Stimulated activated CD8-positive, alpha-beta memory T cell treated with anti-CD3 and anti-CD28 coated beads, Interleukin-2, amount 100 ng/mL, for 48 hours (primary cell): ENCODE measurements around the gene SRBD1.

Experiments used
- DNase-seq, 2 donors: peaks; one replicate each; pipeline ENCODE4 v3.0.0-alpha.2; 2020; ENCODE audit warnings: low read depth in 2 of 2

SRBD1 gene

DNA sequence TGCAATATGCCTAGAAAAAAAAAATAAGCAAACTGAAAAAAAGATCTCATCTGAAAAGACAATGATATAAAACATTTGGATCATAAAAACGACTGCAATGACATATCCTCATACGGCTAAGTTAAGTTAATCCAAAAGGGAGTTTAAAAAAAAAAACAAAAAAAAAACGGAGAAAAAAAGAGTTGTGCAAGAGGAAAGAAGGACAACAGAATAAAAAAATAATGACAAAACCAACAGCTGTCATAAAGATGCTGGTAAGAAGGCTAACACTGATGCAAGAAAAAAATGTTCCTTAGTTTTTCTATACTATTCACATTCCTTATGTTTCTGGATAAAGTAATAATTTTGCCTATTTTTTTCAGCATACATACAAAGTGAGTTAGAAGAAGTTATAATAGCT, 192.5 kb downstream of the SRBD1 start:
- no peak for DNase-seq

DNA sequence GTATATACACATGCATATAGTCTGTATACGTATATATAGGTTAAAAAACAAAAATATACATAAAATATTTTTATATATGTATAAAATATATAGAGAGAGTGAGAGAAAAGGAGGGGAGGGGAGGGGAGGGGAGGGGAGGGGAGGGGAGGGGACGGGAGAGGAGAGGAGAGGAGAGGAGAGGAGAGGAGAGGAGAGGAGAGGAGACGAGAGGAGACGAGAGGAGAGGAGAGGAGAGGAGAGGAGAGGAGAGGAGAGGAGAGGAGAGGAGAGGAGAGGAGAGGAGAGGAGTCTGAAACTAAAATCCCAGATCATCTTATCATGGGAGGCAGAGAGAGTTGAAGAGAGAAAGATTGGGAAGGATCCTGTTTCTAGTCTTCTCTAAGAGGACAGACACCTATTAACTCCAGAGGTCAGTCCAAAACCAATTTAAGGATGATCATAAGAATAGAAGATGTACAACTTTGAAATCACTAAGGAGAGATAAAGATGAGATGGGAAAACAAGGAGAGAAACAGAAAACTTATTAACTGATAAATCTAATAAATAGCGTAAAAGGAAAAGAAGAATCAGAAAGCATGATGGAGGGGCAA, 195.4 kb downstream of the SRBD1 start:
- no peak for DNase-seq

DNA sequence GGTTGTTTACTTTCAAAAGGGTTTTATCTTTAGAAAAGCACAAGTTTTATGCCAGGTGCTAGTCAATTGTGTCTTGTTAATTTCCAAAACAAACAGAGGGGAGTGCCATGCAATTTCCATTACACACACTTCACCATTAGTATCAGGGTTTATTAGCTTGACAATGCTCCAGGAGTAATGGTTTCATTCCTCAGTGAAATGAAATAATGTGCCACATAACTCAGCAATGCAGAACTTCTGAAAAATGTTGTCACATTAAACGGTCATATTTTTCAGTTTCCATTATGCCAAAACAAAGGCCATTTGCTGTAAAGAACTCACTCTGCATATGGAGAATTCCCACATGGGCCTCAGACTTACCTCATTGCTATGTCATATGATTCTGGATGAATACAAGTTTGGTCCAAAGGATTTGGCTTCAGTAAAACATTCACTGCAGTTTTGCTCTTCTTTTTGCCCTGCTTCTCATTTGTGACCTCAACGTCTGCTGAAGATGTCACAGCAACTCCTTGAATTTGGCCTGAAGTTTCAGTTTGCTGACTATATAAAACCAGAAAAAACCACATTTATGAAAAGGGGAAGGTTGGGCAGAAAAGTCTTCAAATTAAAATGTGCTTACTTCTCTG, 198.2 kb downstream of the SRBD1 start:
- no peak for DNase-seq

DNA sequence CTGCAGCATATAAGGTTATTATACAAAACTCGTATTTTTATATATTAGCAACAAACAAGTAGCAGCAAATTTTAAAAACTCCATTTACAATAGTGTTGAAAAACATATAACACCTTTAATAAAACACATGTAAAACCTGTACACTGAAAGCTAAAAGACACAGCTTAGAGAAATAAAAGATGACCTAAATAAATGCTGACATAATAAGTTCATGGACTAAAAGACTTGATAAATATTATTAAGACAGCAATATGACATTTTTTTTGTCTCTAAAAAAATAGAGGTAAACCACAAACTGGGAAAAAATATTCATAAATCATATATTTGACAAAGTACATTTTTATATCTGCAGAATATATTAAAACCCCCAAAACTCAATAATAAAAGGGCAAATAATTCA, 201.4 kb downstream of the SRBD1 start:
- no peak for DNase-seq

DNA sequence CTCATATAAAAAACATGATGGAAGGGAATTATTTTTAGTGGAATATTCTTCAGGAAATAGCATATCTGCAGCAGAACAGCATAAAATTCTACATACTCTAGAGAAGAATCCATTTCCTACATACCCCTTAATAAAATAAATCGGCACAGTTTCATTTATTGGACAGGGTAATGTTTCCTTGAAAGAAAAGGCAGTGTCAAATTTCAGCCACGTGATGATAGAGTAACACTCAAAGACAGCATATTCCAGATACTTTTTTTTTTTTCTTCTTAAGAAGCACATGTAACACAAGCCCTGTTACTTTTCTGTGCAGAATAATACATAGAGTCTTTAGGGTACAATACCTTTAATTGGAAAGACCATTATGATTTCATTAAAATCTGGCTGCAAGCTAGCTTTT, 204.4 kb downstream of the SRBD1 start:
- DNase-seq = no peak

DNA sequence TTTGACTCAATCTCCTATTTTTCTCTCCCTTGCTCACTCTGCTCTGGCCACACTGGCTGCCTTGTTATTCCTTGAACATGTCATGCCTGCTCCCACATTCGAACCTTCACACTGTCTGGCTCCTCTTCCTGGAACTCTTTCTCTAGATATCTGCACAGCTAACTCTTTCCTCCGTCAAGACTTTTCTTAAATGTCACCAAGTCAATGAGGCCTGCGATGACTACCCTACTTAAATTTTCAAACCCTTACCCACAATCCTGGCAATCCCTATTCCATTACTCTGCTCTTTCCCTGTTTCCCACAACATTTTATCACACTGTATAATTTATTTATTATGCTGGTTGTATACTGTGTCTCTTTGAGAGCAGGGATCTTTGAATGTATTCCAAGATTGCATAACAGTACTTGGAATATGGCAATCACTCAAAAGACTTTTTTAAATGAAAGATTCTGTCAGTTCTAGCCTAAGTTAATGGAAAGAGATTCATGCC, 206.2 kb downstream of the SRBD1 start:
- no peak for DNase-seq

DNA sequence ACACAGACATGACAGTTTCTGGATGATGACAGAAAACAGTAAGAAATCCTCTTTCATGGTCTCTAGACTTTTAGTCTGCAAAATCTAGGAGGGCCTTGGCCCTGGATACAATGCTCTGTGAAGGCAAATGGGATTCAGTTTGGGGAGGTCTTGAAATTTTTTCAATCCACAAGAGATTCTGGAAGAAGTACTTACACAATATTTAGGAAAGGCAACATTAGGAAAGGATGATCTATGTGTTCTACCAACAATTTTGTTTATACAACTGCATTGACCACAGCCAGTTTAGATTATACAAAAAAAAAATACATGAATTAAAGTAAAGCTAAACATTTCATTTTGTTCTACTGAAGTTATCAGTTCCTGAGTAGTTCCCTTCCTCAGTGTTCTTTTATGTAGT, 208.0 kb downstream of the SRBD1 start:
- DNase-seq = no peak

DNA sequence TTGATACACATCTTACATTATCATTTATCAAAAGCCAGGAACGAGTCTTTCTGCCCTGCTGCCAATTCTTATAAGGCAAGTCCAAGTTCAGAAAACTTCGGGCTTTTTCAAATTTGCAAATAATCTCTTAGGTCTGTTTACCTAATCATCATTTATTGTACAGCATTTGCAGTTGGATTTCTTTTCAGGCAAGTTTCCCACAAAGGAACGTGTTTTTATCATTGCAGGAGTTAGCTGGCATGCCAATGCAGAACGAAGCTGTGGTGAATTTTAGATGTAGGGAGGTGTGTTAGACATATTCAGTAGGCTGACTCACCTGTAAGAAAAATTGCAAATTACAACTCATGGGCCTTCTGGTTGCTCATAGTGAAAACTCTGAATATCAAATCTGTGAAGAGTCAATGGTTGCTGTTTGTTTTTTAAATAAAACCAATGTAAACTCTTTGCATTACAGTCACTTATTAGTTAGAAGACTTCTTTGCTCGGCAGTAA, 209.6 kb downstream of the SRBD1 start:
- DNase-seq = no peak

DNA sequence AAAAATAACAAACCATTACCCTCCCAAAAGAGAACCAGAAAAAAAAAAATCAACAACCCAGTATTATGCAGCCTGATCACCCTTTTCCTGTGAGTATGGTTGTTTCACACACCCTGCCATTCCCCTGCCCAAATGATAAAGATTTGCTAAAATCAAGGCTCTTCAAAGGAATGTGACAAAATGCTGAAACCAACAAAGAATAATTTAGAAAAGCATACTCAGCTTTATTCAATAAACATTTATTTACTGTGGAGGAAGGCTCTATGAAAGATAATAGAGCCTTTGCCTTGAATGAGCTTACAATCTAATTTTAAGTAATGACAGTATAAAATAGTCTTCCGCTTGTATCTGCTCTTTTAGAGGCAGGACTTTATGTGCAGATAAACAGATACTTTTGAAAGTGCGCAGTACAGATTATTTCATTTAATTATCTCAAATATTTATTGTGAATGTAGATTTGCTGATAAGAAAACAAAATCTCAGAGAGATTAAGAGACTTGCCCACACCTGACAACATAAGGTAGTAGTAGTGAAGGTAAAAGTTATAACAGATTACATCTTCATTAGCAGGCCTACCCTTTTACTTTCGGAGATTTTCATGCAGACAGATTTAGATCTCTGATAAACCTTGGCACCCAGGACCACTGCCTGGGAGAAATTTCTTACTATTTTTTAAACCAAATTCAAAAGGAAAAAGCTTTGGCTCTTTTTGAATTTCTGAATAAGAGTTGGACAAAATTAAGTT, 211.9 kb downstream of the SRBD1 start:
- no peak for DNase-seq

DNA sequence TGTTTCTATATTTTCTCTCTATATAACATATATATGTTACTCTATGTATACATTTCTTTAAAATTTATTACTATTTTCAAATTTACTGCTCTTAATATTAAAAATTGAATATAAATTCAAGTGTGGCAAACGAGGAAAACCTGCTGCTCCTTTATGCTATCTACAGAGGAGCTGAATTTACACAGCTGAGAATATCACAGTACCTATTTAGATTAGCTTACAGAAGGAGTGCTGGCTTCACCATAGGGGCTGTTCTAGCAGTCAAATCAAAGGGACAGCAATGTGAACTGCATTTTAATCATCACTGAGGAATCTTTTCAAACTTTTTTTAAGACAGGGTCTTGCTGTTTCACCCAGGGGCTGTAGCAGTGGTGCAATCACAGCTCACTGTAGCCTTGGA, 213.8 kb downstream of the SRBD1 start:
- DNase-seq = no peak

DNA sequence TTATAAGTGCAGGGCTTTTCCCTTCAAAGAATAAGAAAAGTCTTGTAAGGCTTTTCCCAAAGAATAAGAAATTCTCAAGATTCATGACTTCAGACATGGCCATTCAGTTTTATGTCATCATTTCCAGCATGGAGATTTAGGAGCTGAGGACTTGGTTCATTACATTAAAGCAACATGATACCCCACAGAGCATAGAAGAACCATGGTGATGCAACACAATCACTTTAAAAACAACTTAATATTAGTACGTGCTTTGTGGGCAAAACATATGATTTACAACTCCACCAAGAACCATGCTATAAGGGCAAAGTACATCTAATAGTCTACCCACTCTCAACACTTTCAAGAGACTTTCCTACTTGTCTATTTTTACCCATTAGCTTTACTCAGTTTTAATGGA, 214.4 kb downstream of the SRBD1 start:
- no peak for DNase-seq

DNA sequence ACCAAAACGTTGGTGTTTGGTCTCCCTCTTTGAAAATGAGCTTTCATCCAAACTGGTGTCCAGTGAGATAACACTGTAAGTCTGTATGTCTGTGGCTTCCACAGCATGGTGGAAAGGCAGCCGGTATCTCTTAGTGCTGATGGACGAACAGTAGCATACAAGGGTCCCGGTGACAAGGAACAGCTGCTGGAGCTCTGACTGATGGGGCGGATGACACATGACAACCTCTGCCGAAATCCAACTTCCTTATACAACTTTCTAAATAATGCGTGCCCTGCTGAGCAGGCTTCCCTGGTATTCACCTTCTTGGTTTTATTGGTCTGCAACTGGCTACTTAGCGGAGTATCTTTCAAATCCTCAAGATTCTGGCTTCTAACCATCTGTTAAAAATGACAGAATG, 216.2 kb downstream of the SRBD1 start:
- DNase-seq = no peak

DNA sequence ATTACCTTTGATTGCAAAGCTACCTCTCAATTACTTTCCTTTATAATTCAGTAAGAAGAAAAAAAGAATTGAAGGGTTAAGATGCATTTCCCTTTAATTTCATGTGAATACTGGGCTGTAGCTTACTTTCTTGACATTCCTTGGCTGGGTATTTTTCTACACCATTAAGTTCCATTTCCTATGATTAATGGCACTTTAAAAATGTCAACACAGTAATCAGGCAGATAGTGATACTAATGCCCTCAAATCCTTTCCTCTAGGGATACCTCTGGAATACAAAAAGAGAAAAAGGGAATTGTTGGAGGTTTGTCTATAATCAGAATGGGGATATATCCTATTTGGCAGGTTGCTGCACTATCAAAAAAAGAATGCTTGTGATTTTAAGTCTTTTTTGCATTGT, 216.9 kb downstream of the SRBD1 start:
- no peak for DNase-seq

DNA sequence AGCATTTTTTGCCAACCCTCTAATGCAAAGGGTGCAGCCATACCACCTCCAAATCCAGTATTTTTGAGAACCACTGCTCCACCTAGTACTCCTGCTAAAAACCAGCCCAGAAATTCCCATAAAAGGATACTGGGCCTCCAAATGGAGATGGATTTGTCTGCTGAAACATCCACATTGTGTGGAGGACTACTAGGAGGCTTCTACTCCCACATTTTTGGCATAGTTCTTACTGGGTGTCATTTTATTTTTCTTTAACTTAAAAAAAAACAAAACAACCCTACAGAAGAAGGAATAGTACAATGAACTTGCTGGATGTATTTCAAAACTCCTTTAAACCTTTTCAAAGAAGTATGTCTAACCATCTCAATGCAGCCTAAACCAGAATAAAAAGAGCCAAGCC, 219.2 kb downstream of the SRBD1 start:
- DNase-seq = no peak

DNA sequence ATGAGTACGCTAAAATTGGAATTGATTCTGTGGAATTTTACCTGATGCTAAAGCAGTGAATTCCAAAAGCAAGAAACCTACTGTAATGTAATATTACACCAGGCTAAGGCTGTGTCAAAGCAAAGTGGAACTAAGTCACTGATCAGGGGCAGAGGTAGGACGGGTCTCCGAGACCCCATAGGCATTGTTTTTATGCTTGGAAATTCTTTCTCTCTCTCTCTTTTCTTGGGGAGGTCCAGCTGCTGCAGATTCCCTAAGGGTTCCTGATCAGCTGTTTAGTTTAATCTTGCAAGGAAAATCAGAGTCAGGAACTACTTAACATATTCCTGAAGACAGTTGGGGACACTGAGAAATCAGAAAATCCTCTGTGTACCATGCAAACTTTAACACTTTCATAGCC, 220.2 kb downstream of the SRBD1 start:
- DNase-seq = no peak

DNA sequence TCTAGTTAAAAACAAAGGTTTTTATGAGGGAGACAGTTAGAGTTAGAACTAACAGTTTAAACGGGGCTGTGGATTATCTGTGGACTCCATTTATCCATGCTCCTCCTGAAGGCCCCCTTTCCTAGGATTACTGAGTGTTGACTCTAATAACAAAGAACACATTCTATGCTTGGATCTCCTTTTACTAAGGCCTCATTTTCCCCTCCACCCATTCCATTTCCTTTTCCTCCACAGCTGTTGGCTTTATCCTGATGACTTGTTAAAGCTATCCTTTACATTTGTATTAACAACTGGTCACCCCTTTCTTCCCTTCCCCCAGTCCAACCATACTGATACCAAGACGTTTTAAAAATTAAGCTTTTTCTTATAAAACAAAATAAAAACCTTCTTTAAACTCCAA, 220.6 kb downstream of the SRBD1 start:
- DNase-seq = no peak

DNA sequence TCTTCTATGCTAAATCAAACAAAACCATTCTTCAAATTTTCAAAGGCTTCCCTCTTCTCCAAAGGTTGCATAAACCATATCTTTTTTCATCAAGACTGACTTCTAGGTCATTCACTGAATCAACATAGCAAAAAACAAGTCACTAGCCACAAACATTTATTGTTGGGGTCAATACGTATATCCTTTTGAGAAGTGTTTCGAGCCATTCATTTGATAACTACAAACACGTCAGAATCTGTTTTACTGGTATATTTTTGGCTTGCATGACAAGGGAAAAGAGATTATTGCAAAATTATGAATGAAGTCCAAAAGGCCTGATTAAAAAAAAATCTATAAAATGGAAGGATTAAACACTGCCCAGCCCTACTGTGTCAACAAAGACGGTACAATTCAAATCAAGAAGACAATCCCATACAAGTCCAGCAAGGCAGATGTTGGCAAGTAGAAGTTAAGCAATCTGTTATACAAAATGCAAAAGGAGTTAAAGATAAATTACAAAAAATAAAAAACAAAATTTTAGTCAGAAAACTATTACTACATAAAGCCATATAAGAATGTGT, 222.4 kb downstream of the SRBD1 start:
- DNase-seq = no peak

DNA sequence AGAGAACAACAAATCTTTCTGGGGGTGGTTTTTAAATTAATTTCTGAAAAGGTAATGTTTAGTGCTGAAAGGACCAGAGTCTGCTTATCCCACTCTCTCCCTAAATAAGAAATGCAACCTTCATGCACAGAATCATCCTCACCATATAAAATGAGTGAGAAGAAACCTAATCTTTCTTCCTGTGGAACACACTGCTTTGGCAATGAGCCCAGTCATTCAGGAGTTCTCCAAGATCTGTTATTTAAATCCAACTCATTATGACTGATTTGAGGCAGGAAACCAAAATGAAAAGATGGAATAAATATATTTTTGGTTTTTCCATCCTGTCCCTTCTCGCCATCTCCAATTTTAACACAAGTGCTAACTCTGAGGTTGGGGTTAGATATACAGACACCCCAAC, 228.3 kb downstream of the SRBD1 start:
- no peak for DNase-seq

DNA sequence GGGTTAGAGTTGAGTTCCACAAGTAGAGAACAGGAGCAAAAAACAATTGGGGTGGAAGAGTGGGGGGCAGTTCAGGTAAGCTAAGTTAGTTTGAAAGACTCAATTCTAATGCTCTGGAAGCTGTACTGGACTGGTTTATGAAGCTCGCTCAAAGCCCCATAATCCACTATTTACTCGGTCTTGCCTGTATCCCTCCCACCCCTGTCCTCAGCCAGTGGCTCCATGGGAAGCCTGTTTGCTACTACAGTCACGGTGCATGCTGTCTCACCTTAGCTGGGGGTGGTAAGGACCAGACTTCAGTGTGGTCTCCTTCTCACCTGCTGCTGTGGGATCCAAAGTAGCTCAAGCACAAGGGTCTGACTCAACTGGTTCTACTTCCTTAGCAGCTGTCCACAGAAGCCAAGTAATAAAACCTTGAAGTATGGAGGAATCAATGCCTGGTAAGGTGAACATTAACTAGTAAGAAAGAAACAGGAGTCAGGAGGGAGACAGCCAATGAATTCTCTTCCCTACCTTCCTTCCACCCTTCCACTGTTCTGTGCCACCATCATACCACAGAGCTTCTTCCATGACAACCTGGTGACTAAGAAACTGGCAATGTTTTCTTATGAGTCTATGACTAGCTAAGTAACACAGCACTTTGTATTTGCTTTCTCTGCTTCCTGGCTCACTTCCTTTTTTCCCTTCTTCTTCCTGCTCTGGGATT, 230.8 kb downstream of the SRBD1 start:
- DNase-seq = no peak

DNA sequence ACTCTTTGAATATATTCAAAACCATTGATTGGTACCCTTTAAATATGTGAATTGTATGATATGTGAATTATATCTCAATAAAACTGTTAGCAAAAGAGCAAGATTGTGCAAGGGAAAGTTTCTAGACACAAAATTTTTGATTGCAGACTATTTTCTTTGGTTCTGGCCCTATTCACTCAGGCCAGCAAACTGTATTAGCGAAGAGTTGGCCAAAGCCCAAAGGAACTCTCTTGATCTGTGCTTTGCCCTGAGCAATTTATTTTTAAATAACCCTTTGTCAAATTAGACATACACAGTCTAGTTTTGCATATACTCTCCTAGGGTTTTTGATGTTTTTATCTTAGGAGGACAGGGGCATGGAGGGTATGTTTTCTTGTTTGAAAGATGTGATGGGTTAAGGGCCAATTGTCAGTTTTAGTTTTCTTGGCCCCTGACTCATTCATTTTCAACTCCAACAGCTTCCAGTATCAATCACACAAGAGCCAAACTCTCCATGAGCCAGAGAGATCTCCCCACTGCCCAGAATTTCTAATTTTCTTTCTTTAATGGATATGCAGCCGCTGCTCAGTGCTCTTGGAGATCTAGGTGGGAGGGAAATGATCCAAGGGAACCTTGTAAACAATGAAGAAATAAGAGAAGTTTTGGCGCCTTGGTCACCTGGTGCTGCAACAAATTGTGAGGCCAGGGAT, 231.5 kb downstream of the SRBD1 start:
- no peak for DNase-seq

DNA sequence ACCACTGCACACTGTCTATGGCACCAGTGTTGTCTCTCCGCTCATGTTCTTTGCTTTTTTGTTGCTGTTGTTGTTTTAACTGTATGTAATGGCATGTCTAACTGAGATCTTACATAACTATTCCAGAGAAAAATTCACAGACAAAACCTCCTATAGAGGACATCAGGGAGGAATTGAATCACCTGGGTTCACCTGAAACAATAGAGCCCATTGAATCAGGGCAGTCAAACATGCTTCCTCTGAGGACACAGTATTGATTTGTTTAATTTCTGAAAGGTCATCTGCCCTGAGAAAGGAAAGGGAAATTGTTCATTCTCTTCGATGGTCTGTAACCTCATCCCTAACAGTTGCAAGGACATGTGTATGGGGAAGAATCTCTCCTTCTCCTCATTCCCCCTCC, 237.5 kb downstream of the SRBD1 start:
- DNase-seq = no peak

DNA sequence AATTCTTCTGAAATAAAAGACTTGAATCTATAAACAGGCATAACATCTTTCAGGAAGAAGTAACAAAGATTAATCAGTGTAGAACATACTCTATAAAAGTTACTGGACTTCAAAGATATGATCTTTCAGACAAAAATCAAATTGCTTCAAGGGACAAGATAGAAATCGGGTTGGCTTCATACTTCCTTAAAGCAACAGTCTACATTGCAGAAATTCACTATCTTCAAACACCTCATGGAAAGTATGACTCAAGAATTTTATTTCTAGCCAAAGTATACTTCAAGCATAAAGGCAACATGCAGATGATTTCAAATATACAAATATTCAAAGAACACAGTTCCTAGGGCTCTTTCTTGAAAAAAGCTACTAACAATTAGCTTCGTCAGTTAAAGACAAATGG, 240.7 kb downstream of the SRBD1 start:
- no peak for DNase-seq
